NCI-H345 treated with DMSO at 0.1 percent for 48 hours (cell line): ENCODE measurements around the gene TNFSF9.
"Not testable (repeated sequence)": the region's sequence is repeated elsewhere in the genome, so short reads cannot be mapped to it uniquely, and the experiment has no call there.

Source experiments
- DNase-seq: peaks from one replicate; lab custom pipeline; 2025; ENCODE audit not compliant: unreplicated experiment; lab: John Stamatoyannopoulos, UW

TNFSF9 gene

DNA sequence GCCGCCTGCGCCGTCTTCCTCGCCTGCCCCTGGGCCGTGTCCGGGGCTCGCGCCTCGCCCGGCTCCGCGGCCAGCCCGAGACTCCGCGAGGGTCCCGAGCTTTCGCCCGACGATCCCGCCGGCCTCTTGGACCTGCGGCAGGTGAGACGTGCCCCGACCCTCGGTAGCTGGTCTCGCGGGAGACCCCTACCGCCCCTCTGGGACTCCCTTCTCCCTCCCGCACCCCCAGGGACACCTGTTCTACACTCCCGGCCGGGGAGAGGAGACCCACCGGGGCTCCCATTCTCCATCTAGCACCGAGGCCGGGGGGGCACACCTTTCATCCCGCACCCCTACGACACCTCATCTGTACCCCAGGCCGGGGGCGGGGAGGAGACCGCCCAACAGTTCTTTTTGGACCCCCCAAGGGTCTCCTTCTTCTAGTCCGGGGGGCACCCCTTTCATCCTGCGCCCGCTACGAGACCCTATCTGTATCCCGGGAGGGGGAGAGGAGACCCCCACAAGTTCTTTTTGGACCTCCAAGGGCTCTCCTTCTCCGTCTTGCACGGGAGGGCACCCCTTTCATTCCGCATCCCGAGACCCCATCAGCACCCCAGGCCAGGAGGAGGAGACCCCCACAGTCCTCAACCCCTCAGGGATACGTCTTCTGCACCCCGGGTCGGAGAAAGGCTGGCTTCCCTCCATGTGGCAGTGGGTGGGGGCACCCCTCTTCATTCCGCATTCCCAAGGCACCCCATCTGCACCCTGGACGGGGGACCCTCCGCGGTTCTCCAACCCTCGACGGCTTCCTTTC, 533 bp downstream of the TNFSF9 start:
- no peak for DNase-seq

DNA sequence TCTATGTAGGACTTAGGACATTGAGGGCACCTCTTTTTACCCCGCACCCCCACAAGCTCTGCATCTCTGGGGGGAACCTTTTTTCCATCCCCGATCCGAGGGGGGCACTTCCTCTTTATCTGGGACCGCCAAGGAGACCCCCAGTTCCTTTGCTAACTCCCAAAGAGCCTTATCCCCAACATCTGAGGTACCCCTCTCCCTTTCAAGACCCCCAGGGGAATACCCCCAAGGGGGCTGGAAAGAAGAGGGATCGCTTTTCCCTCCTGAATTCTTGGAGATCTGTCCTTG, 1.1 kb downstream of the TNFSF9 start:
- no peak for DNase-seq

DNA sequence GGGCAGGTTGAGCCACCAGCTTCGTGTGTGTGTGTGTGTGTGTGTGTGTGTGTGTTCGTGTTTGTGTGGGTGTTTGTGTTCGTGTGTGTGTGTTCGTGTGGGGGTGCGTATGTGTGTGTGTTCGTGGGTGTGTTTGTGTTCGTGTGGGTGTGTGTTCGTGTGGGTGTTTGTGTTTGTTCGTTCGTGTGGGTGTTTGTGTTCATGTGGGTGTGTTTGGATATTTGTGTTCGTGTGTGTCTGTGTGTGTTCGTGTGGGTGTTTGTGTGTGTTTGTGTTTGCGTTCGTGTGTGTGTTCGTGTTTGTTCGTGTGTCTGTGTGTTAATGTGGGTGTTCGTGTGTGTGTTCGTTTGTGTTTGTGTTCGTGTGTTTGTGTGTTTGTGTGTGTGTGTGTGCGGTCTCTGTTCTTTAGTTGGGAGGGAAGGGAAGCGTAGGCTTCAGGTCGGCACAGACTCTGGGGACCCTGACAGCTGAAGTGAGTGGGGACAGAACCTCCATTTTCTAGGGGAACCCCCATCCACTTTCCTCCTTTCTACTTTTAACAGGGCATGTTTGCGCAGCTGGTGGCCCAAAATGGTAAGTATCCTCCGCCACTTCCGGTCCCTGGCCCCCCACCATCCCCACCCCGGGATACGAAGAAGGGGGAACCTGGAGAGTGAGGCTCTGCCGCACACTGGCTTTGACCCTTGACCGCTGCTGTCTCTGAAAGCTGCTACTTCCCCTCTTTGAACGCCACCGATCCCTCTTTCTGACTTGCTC, 1.6 kb downstream of the TNFSF9 start:
- no peak for DNase-seq

DNA sequence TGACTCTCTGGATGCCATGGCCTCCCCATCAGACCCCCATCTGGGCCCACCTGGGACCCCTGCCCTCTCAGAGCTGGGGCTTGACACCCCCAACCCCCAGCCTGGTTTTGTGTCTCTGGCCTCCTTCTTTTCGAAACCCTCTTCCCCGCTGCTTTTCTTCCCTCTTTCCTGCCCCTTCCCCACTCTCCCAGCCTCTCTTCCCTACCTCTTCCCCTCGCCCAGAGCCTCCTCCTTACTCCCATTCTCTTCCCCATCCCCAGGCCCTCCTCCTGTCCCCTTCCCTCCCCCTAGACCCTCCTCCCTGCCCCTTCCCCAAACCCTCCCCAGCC, 2.1 kb downstream of the TNFSF9 start:
- DNase-seq: no peak

DNA sequence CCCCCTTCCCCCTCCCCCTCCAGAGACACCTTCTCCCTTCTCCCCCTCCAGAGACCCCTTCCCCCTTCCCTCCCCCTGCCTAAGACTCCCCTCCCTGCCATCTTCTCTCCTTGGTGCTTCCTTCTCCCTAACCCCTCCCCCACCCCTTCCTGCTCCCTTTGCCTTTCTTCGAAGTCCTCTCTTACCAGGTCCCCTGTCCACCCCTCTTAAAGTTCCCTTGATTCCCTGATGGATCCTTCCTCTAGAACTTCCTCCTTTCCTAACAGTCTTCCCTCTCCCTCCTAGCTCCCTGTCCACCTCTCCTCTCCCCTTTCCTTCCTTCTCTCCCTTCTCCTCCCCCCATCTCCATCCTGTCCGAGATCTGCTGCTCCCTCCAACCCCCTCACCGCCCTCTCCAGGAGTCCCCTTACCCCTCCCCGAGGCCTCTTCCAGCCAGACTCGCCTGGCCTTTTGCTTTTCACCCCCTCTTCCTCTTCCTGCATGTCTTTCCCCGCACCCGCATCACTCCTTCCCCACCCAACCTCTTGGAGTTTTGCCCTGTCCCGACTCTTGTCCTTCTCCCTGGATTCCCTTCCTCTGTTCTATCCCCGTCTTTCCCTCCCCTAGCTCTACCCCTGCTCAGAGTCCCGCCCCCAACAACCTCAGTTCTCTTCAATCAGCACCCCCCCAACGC, 3.1 kb downstream of the TNFSF9 start:
- no peak for DNase-seq

DNA sequence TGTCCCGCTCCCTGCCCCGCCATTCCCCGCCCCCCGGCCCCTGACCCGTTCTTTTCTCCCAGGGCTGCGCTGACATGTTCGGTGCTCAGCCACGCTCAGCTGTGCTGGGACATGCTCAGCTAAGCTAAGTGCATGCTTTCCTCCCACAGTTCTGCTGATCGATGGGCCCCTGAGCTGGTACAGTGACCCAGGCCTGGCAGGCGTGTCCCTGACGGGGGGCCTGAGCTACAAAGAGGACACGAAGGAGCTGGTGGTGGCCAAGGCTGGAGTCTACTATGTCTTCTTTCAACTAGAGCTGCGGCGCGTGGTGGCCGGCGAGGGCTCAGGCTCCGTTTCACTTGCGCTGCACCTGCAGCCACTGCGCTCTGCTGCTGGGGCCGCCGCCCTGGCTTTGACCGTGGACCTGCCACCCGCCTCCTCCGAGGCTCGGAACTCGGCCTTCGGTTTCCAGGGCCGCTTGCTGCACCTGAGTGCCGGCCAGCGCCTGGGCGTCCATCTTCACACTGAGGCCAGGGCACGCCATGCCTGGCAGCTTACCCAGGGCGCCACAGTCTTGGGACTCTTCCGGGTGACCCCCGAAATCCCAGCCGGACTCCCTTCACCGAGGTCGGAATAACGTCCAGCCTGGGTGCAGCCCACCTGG, 3.7 kb downstream of the TNFSF9 start:
- no peak for DNase-seq

DNA sequence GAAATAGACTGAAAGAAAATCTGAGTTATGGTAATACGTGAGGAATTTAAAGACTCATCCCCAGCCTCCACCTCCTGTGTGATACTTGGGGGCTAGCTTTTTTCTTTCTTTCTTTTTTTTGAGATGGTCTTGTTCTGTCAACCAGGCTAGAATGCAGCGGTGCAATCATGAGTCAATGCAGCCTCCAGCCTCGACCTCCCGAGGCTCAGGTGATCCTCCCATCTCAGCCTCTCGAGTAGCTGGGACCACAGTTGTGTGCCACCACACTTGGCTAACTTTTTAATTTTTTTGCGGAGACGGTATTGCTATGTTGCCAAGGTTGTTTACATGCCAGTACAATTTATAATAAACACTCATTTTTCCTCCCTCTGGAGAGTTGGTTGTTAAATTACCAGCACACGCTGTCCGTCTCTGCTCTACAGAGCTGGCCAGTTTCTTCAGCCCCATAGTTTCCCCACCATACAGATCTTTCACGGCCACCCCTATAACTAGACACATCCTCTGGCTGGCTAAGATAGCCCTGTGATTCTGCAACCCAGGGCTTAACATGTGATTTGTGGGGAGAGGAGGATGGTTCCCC, 4.8 kb downstream of the TNFSF9 start:
- no peak for DNase-seq

DNA sequence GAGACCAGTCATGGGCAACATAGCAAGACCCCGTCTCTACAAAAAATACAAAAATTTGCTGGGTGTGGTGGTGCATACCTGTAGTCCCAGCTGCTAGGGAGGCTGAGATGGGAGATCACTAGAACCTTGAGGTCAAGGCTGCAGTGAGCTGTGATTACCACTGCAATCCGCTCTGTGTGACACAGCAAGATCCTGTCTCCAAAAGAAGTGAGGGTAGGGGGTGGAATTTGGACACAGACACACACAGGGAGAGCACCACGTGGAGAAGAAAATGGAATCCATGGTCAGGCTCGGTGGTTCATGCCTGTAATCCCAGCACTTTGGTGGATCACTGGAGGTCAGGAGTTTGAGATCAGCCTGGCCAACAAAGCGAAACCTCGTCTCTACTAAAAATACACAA, 8.7 kb downstream of the TNFSF9 start:
- DNase-seq: no peak

DNA sequence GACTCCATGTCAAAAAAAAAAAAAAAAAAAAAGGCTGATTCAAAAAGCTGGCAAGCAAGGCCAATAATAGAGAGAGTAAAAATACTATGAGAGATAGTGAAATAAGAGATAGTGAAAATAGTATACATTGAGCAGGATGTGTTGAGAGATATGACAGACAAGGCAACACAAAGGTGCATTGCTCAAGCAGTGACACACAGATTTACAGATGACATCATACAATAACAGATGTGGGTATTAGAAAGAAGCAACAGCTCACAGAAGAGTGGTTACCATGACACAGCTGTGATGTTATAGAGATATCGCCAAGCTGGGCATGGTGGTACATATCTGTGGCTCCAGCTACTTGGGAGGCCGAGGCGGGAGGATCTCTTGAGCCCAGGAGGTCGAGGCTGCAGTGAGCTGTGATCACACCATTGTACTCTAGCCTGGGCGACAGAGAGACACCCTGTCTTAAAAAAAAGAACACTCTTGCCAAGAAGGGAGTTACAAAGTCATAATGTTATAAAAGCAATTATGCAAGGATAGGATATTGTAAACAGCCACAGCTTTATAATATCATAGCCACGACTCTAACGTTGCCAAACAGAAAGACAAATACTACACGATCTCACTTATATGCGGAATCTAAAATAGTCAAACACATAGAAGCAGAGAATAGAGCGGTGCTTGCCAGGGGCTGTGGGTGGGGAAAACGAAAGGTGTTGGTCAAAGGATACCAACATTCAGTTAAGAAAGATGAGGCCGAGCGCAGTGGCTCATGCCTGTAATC, 10.3 kb downstream of the TNFSF9 start:
- no peak for DNase-seq

DNA sequence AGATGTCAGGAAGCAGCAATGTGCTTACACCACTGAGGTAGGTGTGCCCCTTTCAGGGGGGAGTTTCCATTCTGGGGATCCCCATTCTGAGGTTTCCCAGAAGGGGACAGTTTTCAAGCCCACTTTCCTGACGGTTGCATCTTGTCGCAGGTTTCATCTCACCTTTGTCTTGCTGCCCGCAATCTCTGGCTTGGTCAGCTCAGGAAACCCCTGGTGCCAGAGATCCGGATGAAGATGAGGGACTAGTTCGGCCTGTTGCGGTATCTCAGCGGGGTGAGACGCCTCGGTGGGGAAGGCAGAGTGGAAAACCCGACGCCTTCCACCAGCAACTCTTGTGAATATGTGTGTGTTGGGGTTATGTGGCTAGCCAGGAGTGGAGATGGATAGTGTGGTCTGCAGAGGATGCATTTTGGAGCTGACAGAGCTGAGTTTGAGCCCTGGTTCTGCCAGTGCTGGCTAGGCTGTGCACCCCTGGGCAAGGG, 13.1 kb downstream of the TNFSF9 start:
- DNase-seq: no peak

DNA sequence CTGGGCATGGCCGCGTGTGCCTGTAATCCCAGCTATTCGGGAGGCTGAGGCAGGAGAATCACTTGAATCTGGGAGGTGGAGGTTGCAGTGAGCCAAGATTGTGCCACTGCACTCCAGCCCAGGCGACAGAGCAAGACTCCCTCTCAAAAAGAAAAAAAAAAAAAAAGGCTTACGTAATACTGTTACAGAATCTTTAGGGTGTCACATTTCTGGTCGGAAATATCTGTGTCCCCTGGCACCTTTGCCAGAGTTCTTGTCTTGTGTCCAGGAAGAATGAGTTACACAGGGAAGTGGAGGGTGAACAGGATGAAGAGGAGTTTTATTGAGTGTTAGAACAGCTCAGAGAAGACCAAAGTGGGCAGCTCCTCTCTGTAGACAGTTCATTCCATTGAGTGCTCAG, 19.9 kb downstream of the TNFSF9 start:
- not testable (repeated sequence) for DNase-seq

DNA sequence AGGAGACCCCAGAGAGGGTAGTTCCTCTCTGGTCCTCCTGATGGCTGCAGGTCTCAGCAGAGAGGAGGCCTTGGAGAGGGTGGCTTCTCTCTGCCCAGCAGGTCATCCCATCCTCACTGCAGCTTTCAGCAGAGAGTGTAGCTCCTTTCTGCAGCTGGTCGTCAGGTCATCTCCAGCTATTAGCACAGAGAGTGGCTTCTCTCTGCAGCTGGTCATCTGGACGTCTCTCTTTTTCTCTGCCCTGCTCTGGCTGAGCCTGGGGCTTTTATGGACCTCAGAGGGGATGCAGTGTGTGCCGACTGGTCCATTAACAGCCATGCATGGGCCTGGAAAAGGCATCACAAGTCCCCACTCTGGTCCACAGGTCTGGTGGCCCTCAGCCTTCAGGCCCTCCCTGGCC, 20.3 kb downstream of the TNFSF9 start:
- no peak for DNase-seq

DNA sequence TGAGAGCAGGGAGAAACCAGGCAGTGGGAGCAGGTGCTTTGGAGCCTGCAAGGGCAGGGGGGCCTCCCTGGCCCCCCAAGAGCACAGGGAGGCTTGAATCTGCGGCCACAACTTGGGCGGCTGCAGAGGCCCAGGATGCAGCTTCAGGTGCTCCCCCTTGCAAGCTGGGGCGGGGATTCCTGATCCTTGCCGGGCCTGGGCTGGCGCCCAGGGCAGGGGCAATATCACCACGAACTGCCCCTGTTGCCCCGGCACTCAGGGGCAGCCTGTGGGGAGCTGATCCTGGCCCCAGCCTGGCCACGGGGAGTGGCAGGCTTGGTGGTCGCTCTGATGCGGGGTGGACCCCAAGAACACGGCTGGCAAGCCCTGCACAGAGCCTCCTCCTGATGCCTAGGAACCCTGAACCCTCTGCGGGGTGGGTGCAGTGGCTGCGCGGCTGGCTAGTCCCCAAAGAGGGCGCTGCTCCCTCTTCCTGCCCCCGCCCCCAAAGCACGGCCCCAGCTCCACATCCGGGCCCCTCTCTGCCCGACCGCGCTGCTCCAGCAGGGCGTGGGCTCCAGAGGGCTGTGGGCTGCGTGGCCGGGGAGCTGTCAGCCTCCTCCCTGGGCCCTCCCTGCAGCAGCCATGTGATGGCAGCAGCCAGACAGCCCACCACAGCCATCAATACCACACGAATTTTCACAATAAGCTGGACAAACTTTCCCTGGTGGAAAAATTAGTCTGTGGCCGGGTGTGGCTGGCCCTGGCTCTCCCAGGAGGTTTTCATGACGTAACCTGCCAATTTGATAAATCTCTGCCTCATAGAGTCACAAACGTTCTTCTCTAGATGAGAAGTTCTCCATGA, 21.0 kb downstream of the TNFSF9 start:
- DNase-seq: no peak

DNA sequence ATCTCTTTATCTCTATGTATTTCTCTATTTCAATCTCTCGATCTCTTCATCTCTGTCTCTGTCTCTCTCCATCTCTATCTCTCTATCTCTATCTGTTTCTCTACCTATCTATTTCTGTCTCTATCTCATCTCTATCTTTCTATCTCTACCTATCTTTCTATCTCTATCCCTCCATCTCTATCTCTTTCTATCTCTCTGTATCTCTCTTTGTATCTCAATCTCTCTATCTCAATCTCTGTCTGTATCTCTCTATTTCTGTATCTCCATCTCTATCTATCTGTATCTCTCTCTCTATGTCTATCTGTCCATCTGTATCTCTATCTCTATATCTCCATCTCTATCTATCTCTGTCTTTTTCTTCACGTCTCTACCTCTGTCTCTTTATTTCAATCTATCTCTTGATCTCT, 25.2 kb downstream of the TNFSF9 start:
- DNase-seq: no peak

DNA sequence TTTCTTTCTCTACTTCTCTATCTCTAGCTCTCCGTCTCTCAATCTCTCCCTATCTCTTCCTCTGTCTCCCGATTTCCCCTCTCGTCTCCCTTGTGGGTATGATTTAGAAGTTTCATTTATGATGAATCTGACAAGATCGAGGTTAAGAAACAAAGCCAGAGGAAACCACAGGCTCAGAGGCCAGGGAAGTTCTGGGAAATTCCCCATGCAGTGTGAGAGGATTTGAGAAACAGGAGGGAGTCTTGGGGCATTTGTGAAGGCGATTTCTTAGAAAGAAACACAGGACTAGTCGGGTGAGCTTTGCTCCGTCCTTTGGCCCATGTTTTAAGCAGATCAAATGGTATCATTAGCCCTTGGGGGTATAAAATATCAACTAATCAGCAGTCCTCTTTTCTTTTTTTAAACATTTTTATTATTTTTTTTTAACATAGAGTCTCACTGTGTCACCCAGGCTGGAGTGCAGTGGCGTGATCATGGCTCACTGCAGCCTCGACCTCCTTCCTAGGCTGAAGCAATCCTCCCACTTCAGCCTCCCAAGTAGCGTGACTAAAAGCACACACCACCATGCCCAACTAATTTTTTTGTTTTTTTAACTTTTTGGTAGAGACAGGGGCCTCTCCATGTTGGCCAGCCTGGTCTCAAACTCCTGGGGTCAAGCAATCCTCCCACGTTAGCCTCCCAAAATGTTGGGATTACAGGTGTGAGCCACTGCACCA, 25.8 kb downstream of the TNFSF9 start:
- DNase-seq: no peak

DNA sequence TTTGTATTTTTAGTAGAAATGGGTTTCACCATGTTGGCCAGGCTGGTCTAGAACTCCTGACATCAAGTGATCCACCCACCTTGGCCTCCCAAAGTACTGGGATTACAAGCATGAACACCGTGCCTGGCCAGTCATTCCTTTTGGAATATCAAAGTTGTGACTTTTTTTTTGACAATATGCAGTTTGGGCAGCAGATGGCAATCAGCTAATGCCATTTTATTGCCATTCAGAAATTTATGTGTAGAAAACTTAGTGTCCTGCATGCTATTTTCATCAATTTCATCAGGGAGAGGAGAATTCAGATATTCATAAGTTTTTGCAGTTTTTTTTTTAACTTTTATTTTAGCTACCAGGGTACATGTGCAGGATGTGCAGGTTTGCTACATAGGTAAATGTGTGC, 31.6 kb downstream of the TNFSF9 start:
- not testable (repeated sequence) for DNase-seq

DNA sequence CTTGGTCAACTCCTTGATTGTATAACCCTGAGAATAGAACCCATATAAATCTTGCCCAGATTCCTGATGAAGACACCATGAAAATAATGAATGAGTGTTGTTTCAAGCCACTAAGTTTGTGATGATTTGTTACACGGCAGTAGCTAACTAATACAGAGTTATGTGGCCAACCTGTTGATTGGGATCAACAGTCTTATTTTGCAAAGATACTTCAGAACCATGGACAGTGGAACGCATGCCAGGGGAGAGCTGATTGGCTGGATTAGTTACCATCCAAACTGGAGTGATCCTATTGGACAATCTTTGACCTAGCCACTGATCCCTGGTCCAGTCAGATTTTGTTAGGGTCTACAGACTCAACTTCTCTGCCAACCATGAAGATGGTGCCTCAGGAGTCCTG, 33.6 kb downstream of the TNFSF9 start:
- no peak for DNase-seq

DNA sequence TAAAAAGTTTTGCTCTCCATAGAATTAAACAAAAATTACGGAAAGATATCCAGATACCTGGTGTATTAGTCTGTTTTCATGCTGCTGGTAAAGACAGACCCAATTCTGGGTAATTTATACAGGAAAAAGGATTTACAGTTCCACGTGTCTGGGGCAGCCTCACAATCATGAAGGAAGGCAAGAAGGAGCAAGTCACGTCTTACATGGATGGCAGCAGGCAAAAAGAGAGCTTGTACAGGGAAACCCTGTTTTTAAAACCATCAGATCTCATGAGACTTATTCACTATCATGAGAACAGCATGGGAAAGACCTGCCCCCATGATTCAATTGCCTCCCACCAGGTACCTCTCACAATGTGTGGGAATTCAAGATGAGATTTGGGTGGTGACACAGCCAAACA, 35.9 kb downstream of the TNFSF9 start:
- DNase-seq: not testable (repeated sequence)

DNA sequence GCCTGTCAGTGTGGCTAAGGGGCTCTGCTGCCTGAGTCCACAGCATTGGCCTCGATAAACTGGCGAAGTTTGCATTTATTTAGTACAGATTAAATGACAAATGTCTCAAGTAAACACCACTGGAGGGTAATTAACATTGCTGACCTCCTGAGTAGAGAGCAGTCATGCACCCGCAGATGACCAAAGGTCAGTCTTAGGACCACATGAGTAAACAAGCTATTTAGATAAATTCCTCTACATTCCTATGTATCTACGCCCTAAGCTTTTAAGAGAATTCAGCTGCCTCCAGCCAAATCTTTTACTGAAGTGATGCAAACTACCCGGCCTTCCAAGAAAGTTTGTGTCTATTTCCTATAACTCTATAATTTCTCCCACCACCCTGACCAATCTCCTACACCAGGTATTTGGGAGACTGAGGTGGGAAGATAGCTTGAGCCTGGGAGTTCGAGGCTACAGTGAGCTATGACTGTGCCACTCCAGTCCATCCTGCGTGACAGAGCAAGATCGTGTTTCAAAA, 37.2 kb downstream of the TNFSF9 start:
- no peak for DNase-seq
